WI38 (cell line): Measurements from ENCODE around the gene RCOR1.

Experiments used
- H3K4me3 ChIP-seq: 2 replicates; pipeline ENCODE4 v1.5.1; 2011; ENCODE audit warnings: low read depth, mild to moderate bottlenecking, control low read depth, low read length
- TF ChIP-seq, protein P1 (sequence below): IDR thresholded peaks from 2 replicates; pipeline ENCODE4 v1.5.1; 2012; ENCODE audit warnings: low read depth, mild to moderate bottlenecking, control low read depth, low read length

The RCOR1 gene

DNA sequence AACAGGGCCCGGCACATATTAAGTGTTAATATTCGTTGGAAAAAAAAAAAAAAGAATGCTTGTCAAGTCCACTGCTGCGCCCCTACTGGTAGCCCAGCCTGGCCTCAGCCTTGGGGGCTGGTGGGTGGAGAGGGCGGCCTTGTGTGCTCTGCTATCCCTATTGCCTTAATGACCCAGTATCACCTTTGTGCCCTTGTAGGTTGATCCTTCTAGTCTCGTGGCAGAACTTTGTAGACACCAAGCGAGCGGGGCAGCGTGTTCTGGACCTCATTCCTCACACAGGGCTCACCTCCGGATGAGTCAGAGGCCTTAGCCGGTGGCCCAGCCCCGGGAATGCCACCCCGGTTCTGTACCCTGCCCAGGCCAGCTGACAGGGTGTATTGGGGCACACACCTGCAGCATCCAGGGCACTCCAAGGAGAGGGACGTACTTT is 1.8 kb upstream of the RCOR1 start:
- TF ChIP-seq, protein P1, sequence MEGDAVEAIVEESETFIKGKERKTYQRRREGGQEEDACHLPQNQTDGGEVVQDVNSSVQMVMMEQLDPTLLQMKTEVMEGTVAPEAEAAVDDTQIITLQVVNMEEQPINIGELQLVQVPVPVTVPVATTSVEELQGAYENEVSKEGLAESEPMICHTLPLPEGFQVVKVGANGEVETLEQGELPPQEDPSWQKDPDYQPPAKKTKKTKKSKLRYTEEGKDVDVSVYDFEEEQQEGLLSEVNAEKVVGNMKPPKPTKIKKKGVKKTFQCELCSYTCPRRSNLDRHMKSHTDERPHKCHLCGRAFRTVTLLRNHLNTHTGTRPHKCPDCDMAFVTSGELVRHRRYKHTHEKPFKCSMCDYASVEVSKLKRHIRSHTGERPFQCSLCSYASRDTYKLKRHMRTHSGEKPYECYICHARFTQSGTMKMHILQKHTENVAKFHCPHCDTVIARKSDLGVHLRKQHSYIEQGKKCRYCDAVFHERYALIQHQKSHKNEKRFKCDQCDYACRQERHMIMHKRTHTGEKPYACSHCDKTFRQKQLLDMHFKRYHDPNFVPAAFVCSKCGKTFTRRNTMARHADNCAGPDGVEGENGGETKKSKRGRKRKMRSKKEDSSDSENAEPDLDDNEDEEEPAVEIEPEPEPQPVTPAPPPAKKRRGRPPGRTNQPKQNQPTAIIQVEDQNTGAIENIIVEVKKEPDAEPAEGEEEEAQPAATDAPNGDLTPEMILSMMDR: no peak

DNA sequence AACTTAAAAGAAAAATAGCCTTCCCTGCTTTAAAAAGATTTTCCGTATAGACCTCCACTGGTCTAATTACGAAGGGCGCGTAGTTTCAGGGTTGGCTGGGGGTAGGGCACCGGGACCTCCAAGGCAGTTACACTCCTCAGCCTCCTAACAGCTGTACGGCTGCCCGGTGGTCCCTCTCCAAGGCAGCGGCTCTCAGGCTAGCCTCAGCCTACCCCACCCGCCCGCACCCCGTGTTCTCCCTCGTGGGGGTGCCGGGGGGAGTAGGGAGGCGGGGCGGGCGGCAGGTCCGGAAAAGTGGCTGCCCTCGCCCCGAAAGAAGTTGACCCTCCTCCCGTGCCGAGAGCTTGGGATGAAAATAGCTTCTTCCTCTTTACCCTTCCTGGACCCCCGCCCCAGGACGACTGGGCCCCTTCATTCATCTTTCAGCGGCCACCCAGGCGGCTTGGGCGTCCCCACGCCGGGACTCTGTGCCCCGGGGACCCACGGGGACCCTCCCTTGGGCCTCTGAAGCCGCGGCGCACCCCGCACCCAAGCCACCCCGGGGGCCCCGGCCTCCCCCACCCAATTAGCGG is 991 bp upstream of the RCOR1 start:
- peak overlapping the region; percentile 63 for H3K4me3 ChIP-seq
- TF ChIP-seq, protein P1: no peak

More for the DNA sequence above, 1.8 kb upstream of the RCOR1 start:
- peak overlapping the region; percentile 63 for H3K4me3 ChIP-seq

DNA sequence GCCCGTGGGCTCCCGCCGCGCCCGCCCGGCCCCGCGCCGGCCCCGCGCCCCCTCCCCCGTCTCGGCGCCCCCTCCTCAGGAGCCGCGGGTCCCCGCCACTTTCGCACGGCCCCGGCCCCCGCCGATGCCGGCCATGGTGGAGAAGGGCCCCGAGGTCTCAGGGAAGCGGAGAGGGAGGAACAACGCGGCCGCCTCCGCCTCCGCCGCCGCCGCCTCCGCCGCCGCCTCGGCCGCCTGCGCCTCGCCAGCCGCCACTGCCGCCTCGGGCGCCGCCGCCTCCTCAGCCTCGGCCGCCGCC is 263 bp downstream of the RCOR1 start:
- peak overlapping the region; percentile 89 for H3K4me3 ChIP-seq
- TF ChIP-seq, protein P1: no peak

DNA sequence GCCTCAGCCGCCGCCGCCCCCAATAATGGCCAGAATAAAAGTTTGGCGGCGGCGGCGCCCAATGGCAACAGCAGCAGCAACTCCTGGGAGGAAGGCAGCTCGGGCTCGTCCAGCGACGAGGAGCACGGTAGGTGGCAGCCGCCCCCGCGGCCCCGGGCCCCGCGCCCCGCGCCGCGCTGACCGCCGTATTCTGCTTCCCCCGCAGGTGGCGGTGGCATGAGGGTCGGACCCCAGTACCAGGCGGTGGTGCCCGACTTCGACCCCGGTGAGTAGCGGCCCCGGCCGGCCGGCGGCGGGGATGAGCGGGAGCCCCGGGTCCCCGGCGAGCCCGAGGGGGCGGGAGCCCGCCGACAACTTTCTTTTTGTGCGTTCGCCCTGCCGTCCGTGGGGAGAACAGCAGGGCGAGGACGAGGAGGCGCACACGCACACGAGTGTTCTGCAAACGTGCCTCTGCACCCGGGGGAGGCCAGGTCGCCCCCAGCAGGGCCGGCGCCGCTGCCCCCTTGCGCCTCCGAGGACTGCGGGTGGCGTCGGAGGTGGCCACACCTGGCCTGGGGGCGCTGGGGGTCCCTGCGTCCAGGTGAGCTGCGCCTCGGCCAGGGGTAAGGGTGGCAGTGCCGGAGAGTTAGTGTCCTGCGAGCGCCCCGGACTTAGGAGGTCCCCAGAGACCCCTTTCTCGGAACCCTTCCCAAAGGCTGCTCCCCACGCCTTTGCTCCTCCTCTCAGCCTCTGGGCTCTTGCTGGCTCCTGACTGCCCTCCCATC is 794 bp downstream of the RCOR1 start:
- peak overlapping the region; percentile 89 for H3K4me3 ChIP-seq
- TF ChIP-seq, protein P1: peak; percentile 34

DNA sequence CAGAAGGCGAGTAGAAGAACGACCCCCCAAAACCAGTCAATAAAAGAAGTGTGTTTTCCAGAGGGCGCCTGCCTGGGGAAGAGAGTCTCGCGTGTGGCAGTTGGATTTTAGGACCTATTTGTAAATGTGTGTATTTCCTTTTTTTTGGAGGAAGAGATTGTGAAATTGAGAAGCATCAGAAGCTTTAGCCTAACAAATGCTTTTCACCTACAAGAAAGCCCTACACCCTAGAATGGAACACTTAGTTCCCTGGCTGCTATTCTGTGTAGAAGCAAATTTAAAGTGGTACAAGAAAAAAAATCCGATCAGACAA is 1.3 kb downstream of the RCOR1 start:
- TF ChIP-seq, protein P1: no peak
- peak overlapping the region; percentile 89 for H3K4me3 ChIP-seq

DNA sequence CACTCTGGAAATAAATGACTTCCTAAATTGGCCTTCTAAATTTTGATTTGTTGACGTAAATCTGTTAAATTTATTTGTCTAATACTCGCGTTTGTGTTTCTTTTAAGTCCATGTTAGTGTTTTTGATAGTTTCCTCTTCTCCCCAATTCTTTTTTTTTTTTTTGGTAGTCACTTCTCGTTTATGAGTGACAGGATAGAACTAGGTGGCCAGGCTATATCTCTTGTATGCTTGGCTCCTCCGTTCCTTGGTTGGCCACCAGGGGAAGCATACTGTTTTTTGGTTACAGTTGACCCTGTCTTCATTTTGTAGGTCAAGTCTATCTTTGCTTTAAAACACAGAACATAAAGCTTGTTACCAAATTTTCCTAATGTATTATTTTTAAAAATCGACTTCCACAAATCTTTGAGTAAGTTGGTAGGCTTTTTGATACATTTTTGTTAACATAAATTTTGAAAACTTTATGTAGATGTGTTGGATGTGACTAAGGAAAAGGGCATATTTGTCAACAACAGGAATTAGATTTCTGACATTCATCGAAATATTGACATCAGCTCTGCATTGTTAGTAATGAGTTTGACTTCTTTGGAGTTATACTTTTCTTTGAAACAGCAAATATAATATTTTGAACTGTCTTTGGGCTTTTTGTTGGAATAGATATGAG is 2.2 kb downstream of the RCOR1 start:
- TF ChIP-seq, protein P1: peak; percentile 79
- H3K4me3 ChIP-seq: peak overlapping the region; percentile 89

DNA sequence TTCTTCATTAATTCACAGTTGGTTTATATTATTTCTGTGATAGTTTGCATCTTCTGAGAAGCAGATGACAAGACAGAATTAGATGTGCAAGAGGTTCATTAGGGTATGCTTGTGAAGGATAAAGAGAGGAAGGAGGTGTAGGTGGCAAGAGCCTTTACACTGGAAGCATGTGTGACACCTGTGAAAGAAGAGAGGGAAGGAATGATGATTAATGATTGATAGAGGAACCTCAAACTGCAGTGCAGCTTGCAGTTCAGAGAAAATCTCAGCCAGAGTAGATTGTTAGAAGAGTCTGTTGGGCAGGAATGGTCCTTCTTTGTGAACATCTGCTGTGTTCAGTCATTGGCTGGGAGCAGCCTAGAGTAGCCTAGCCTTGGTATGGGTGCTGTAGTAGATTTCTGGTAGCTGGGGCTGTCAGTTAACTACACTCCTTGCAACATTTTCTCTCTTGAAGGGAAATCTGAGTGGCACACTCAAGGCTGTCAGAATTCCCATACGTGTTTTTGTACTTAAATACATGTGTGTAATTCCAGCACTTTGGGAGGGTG is 9.0 kb downstream of the RCOR1 start:
- no peak overlapping the region for H3K4me3 ChIP-seq
- TF ChIP-seq, protein P1: no peak
